Stimulated activated CD8-positive, alpha-beta memory T cell treated with anti-CD3 and anti-CD28 coated beads, Interleukin-15, amount 100 ng/mL, for 24 hours (primary cell): ENCODE data around the gene ACBD4.
"Not testable (repeated sequence)": the region's sequence is repeated elsewhere in the genome, so short reads cannot be mapped to it uniquely, and the experiment has no call there.

Experiments
- DNase-seq: peaks from one replicate; pipeline ENCODE4 v3.0.0-alpha.2; 2020; ENCODE audit warnings: low read depth

Gene ACBD4

GRCh38 chr17:45119964-45120363, 15.5 kb upstream of the ACBD4 start:
- no peak for DNase-seq

GRCh38 chr17:45120558-45120957, 14.9 kb upstream of the ACBD4 start:
- no peak for DNase-seq

DNA sequence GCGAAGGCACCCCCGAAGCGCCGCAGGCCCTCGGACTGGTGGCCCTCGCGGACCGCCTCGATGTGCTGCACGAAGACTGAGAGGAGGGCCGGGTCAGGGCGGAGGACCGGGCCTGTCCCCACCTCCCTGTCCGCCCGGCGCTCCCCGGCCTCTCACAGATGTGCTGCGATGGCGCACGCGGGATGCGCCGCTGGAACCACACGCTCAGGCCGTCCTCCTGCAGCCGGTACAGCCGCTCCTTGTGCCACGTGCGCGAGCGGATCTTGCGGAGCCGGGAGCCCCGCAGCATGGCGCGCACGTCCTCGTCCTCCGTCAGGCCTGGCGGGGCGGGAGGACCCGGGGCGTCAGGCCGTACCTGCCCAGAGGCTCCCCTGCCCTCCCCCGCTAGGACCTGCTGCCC, 14.4 kb upstream of the ACBD4 start:
- DNase-seq: no peak

- no peak for DNase-seq
Observed at GRCh38 chr17:45123076-45123770, 12.3 kb upstream of the ACBD4 start.

GRCh38 chr17:45123930-45124796, 11.3 kb upstream of the ACBD4 start:
- DNase-seq: no peak

DNA sequence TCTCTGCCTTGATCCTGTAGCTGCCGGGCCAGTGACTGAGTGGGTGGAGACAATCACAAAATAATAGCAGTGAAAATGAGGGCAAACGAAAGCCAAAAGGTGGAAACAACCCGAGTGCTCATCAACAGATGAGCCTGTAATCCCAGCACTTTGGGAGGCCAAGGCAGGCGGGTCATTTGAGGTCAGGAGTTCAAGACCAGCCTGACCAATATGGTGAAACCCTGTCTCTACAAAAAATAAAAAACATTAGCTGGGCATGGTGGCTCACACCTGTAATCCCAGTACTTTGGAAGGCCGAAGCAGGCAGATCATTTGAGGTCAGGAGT, 10.7 kb upstream of the ACBD4 start:
- not testable (repeated sequence) for DNase-seq

GRCh38 chr17:45125509-45125908, 10.0 kb upstream of the ACBD4 start:
- no peak for DNase-seq

DNA sequence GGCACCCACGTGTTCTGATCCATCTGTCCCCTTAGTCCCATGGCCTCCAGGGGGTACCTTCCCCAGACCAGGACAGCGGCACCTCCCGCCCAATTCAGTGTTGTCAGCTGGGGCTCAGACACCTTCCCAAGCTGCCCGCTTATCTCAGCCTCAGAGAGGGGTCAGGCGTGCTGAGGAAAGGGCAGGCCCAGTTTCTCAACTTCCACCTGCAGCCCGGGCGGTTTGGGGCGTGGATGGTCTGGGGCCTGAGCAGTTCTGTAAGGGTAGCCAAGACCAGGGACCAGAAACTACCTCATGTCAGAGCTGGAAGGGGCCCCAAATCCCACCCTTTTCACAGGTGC, 8.3 kb upstream of the ACBD4 start:
- DNase-seq: no peak

DNA sequence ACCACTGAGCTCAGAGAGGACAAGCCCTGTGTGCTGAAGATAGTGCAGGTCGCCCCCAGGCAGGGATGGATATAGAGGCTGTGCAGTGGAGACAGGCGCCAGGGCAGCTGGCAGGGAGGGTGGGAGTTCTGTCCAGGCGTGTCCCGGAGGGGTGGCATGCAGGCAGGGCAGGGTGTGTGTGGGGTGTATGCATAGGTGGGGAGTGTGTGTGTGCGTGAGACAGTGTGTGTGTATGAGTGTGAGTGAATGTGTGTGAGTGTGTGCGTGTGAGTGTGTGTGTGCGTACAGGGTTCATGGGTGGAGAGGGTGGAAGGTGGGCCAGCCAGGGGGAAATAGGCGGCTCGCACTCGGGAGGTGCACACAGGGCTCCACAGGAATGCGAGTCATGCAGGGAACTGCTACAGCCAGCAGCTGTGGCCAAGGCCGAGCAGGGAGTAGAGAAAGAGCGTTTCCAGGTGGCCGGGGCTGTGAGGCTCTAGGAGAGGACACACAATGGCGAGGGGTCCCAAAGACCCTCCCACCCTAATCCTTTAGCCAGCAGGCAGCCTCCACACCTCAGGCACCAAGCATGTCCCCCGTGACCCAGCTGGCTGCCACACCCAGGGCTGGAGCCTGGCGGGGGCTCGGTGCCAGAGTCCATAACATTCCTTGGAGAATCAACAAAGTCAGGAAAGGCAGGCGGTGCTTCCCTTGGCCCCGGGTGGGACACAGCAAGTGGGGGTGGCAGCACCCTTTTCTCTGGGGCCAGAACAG, 7.8 kb upstream of the ACBD4 start:
- no peak for DNase-seq

DNA sequence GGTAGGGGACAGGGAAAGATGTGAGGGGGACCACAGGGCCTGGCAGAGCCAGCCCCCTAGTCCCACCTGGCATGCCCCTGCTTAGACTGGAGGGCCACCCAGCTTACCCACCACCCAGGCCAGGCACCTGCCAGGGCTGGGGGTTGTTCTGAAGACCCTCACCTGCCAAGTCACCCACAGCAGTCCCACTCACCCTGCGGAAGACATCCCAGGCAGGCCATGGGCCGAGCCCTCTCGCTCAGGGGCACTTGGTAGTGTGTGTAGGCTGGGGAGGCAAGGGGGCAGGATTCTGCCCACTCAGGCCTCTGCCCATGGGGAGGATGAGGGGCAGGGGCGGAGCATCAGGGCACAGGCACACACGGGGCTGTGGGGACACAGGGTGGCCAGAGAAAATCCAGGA, 7.2 kb upstream of the ACBD4 start:
- no peak for DNase-seq

- no peak for DNase-seq
Observed at GRCh38 chr17:45128989-45129388, 6.5 kb upstream of the ACBD4 start.

- no peak for DNase-seq
Observed at GRCh38 chr17:45129426-45129939, 6.0 kb upstream of the ACBD4 start.

GRCh38 chr17:45129940-45130680, 5.4 kb upstream of the ACBD4 start:
- DNase-seq: no peak

- DNase-seq: no peak
Observed at GRCh38 chr17:45130681-45131615, 4.5 kb upstream of the ACBD4 start.

GRCh38 chr17:45131616-45132319, 3.7 kb upstream of the ACBD4 start:
- DNase-seq: no peak

DNA sequence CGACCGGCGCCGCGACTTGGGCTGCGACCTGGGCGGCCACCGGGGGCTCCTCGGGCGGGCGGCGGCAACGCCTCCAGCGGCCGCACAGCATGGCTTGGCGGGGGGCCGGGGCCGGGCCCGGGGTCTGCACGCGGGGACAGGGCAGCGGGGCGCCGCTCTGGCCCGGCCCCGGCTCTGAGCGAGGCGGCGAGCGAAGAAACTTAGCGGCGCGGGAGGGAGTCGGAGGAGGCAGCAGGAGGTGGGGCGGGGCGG, 3.2 kb upstream of the ACBD4 start, which contains the start of gene PLCD3:
Gene PLCD3, minus strand, starts transcription at position 196 of the 252 bp plus-strand sequence. Its CDS starts 105 bp downstream, at position 91.
- no peak for DNase-seq

DNA sequence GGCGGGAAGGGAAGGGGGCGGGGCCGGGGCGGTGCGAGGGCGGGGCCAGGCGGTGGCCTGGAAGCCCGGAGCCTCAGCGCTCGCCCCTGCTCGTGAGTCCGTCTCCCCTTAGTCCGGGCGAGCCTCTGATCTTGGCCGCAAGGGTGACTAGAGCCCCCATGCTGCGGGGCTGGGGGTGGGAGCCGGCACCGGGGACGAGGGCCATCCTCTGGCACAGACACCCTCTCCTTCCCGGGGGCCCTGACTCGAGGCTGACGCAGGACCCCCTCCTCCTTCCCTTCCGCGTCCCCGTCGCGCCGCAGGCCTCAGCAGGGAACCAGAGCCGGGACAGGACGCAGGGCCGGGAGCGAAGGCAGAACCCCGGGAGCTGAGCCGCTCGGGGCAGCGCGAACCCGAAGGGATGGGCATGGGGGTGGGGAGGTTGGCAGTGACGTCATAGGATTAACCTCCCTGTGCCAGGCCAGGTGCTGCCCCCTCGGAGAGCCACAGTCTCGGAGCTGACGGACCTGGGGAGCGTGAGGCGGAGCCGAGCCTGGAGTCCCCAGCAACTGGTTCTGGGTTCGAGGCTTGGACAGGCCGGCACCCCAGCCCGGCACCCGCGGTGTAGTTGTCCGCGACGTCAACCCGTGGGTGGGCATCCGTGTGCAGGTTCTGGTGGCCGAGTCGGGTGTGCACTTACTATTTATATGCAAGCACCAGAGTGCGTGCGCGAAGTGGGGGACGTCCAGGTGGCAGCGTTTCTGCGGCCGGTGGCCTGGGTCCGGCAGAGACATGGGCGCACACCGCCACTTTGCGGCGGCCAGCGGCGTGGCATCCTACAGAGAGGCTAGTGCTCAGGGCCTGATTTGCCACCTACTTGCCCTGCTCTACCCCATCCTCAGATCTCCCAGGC, 2.7 kb upstream of the ACBD4 start:
- peak; percentile 47 for DNase-seq

GRCh38 chr17:45135978-45136791, 698 bp downstream of the ACBD4 start:
- no peak for DNase-seq
